ENCODE data around the gene PTF1A.

DNA sequence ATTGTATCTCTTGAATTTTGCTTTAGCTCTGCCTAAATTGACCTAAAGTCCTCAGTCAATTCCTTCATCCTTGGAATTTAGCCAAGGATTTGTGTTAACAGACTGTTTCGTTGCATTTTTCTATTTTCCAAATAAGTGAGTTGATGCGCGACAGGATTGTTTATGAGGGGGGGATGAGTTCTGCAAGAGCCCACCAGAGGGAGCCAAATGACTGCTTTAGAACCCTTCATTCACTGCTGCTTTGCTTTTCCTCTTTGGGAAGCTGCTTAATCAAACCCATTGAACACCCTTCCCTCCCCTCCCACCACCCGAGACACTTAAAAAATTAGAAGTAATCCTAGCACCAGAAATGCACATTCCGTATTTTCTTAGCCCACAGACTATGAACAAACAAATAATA lies 33.7 kb upstream of the PTF1A start:
- TF ChIP-seq CTCF (IDR thresholded peaks at IDR 0.05; ENCODE audit: insufficient read depth, low read length, poor library complexity, severe bottlenecking) (peak; percentile 86), EZH2phosphoT487 (conservative IDR thresholded peaks at IDR 0.05; ENCODE audit: low read length) (no peak)

Data from SU-DHL-6 (cell line).